Rectal smooth muscle tissue (tissue), 1 donor: Measurements from ENCODE around the gene RFC1.
A peak's percentile ranks its signal among the peaks of the same experiment; 100 is the strongest.

Experiments
- H3K27ac ChIP-seq: one replicate; pipeline ENCODE4 v1.7.0; 2013; ENCODE audit warnings: low read depth, low read length, inconsistent platforms
- H3K27me3 ChIP-seq: one replicate; pipeline ENCODE4 v1.7.0; 2013; ENCODE audit warnings: low read length; ENCODE audit not compliant: control insufficient read depth, insufficient read depth
- H3K36me3 ChIP-seq: one replicate; pipeline ENCODE4 v1.7.0; 2013; ENCODE audit warnings: low read length; ENCODE audit not compliant: control insufficient read depth, insufficient read depth
- H3K4me1 ChIP-seq: one replicate; pipeline ENCODE4 v1.7.0; 2013; ENCODE audit warnings: low read length; ENCODE audit not compliant: control insufficient read depth, insufficient read depth
- H3K4me3 ChIP-seq: one replicate; pipeline ENCODE4 v1.7.0; 2013; ENCODE audit warnings: low read length
- H3K9ac ChIP-seq: one replicate; pipeline ENCODE4 v1.7.0; 2013; ENCODE audit warnings: low read length

The RFC1 gene

GRCh38 chr4:39348371-39349315 lies 17.5 kb downstream of the RFC1 start:
- Histone ChIP-seq H3K27ac (no peak overlapping the region), H3K4me3 (no peak overlapping the region), H3K9ac (no peak overlapping the region), H3K36me3 (peaks cover 2% of the 10 kb centered on the region), H3K27me3 (no peaks in the 10 kb centered on the region), H3K4me1 (peaks cover 3% of the 10 kb centered on the region)

- peaks cover 5% of the 10 kb centered on the region for H3K36me3 ChIP-seq
- no peak overlapping the region for H3K9ac ChIP-seq
- peaks cover under 1% of the 10 kb centered on the region for H3K4me1 ChIP-seq
- H3K27me3 ChIP-seq, result no peaks in the 10 kb centered on the region
- H3K4me3 ChIP-seq, result no peak overlapping the region
- H3K27ac ChIP-seq, result no peak overlapping the region
Measured at GRCh38 chr4:39346856-39347519, 19.2 kb downstream of the RFC1 start.

- Histone ChIP-seq H3K27me3 (no peaks in the 10 kb centered on the region), H3K36me3 (peaks cover 3% of the 10 kb centered on the region), H3K4me1 (no peaks in the 10 kb centered on the region), H3K27ac (no peak overlapping the region), H3K4me3 (no peak overlapping the region), H3K9ac (no peak overlapping the region)
Measured at GRCh38 chr4:39342731-39343130, 23.4 kb downstream of the RFC1 start.

GRCh38 chr4:39341075-39341725 lies 25.0 kb downstream of the RFC1 start:
- H3K27ac ChIP-seq, result no peak overlapping the region
- no peaks in the 10 kb centered on the region for H3K4me1 ChIP-seq
- H3K36me3 ChIP-seq, result peaks cover 3% of the 10 kb centered on the region
- H3K4me3 ChIP-seq, result no peak overlapping the region
- no peak overlapping the region for H3K9ac ChIP-seq
- no peaks in the 10 kb centered on the region for H3K27me3 ChIP-seq

GRCh38 chr4:39339968-39340367 lies 26.2 kb downstream of the RFC1 start:
- Histone ChIP-seq H3K9ac (no peak overlapping the region), H3K4me3 (no peak overlapping the region), H3K27ac (no peak overlapping the region), H3K36me3 (peaks cover 3% of the 10 kb centered on the region), H3K27me3 (no peaks in the 10 kb centered on the region), H3K4me1 (no peaks in the 10 kb centered on the region)

- Histone ChIP-seq H3K4me3 (no peak overlapping the region), H3K4me1 (no peaks in the 10 kb centered on the region), H3K27ac (no peak overlapping the region), H3K27me3 (no peaks in the 10 kb centered on the region), H3K36me3 (peaks cover 3% of the 10 kb centered on the region), H3K9ac (no peak overlapping the region)
Measured at GRCh38 chr4:39337841-39338240, 28.3 kb downstream of the RFC1 start.

- Histone ChIP-seq H3K4me3 (no peak overlapping the region), H3K27me3 (no peaks in the 10 kb centered on the region), H3K36me3 (no peaks in the 10 kb centered on the region), H3K4me1 (no peaks in the 10 kb centered on the region), H3K9ac (no peak overlapping the region), H3K27ac (no peak overlapping the region)
Measured at GRCh38 chr4:39335566-39335965, 30.6 kb downstream of the RFC1 start.

GRCh38 chr4:39331191-39331590 lies 35.0 kb downstream of the RFC1 start:
- Histone ChIP-seq H3K27ac (no peak overlapping the region), H3K27me3 (no peaks in the 10 kb centered on the region), H3K36me3 (peaks cover 2% of the 10 kb centered on the region), H3K4me3 (no peak overlapping the region), H3K4me1 (no peaks in the 10 kb centered on the region), H3K9ac (no peak overlapping the region)

GRCh38 chr4:39330353-39330752 lies 35.8 kb downstream of the RFC1 start:
- H3K27ac ChIP-seq, result no peak overlapping the region
- no peaks in the 10 kb centered on the region for H3K4me1 ChIP-seq
- H3K27me3 ChIP-seq, result no peaks in the 10 kb centered on the region
- no peak overlapping the region for H3K9ac ChIP-seq
- H3K4me3 ChIP-seq, result no peak overlapping the region
- peaks cover 2% of the 10 kb centered on the region for H3K36me3 ChIP-seq

- Histone ChIP-seq H3K4me3 (no peak overlapping the region), H3K36me3 (peaks cover 4% of the 10 kb centered on the region), H3K27ac (no peak overlapping the region), H3K4me1 (no peaks in the 10 kb centered on the region), H3K27me3 (no peaks in the 10 kb centered on the region), H3K9ac (no peak overlapping the region)
Measured at GRCh38 chr4:39326468-39326977, 39.6 kb downstream of the RFC1 start.

GRCh38 chr4:39324897-39325613 lies 41.1 kb downstream of the RFC1 start:
- Histone ChIP-seq H3K27me3 (no peaks in the 10 kb centered on the region), H3K27ac (peak overlapping the region; percentile 32)

GRCh38 chr4:39324446-39324845 lies 41.7 kb downstream of the RFC1 start:
- H3K4me3 ChIP-seq, result no peak overlapping the region
- no peaks in the 10 kb centered on the region for H3K4me1 ChIP-seq
- peaks cover 4% of the 10 kb centered on the region for H3K36me3 ChIP-seq
- peak overlapping the region; percentile 32 for H3K27ac ChIP-seq
- no peak overlapping the region for H3K9ac ChIP-seq
- H3K27me3 ChIP-seq, result no peaks in the 10 kb centered on the region

More at GRCh38 chr4:39324897-39325613, 41.1 kb downstream of the RFC1 start:
- Histone ChIP-seq H3K4me1 (no peaks in the 10 kb centered on the region), H3K9ac (no peak overlapping the region), H3K36me3 (peaks cover 4% of the 10 kb centered on the region), H3K4me3 (no peak overlapping the region)
